HEK293 (cell line): ENCODE measurements around the gene PDRG1.

Experiments
- CTCF ChIA-PET: fragments of 350-600 bp; formaldehyde crosslinking; extraction: SDS; loops from one replicate; lab custom pipeline; 2021; ENCODE audit warnings: antibody characterized with exemption; lab: Yijun Ruan, JAX
- POLR2A ChIA-PET: fragments of 300-600 bp; formaldehyde crosslinking; extraction: SDS; loops from one replicate; lab custom pipeline; 2020; ENCODE audit warnings: antibody characterized with exemption, inconsistent platforms; lab: Yijun Ruan, JAX
- H3K27ac ChIP-seq: fragments of 200-500 bp; sonication (Bioruptor generic); 2 replicates; pipeline ENCODE4 v1.5.1; 2014; ENCODE audit warnings: low read depth, low read length, control low read depth, inconsistent platforms; ENCODE audit errors: extremely low read depth
- H3K36me3 ChIP-seq, 2 experiments: fragments of 200-500 bp in 1 of 2; sonication (Bioruptor generic) in 1 of 2; 1 replicate in 1 of 2; 2 replicates in 1 of 2; pipeline ENCODE4 v1.5.1; 2014 to 2017; ENCODE audit warnings: inconsistent platforms in 2 of 2, low read length in 2 of 2; ENCODE audit not compliant: control insufficient read depth in 2 of 2, insufficient read depth in 1 of 2
- H3K4me1 ChIP-seq: fragments of 200-500 bp; sonication (Bioruptor generic); 2 replicates; pipeline ENCODE4 v1.5.1; 2014; ENCODE audit warnings: mild to moderate bottlenecking, low read length, inconsistent platforms; ENCODE audit not compliant: control insufficient read depth, insufficient read depth
- H3K4me3 ChIP-seq: 2 replicates; pipeline ENCODE4 v1.5.1; 2011; ENCODE audit warnings: low read depth, mild to moderate bottlenecking, control low read depth, low read length, moderate library complexity
- H3K9me3 ChIP-seq: fragments of 200-500 bp; sonication (Bioruptor generic); 2 replicates; pipeline ENCODE4 v1.5.1; 2014; ENCODE audit warnings: low read depth, low read length, inconsistent platforms; ENCODE audit not compliant: control insufficient read depth, insufficient read depth
- EGR2 ChIP-seq: fragments of 450-650 bp; formaldehyde crosslinking; IDR thresholded peaks from 2 replicates; pipeline ENCODE4 v1.5.1; 2016; ENCODE audit warnings: low read depth, missing biosample characterization, missing genetic modification characterization
- GFI1B ChIP-seq: fragments of 450-650 bp; formaldehyde crosslinking; IDR thresholded peaks from 2 replicates; pipeline ENCODE4 v1.5.1; 2016; ENCODE audit warnings: missing biosample characterization, missing genetic modification characterization
- GLI4 ChIP-seq: fragments of 450-650 bp; formaldehyde crosslinking; IDR thresholded peaks from 2 replicates; pipeline ENCODE4 v1.5.1; 2016; ENCODE audit warnings: missing biosample characterization, missing genetic modification characterization
- HOXC10 ChIP-seq: sonication (generic); formaldehyde crosslinking; IDR thresholded peaks from 2 replicates; pipeline ENCODE4 v1.8.1; 2023; ENCODE audit warnings: mild to moderate bottlenecking, missing genetic modification reagents
- PBX3 ChIP-seq: sonication (generic); formaldehyde crosslinking; IDR thresholded peaks from 2 replicates; pipeline ENCODE4 v1.8.1; 2022; ENCODE audit warnings: mild to moderate bottlenecking, moderate library complexity, missing genetic modification reagents
- PRDM10 ChIP-seq: fragments of 450-650 bp; formaldehyde crosslinking; IDR thresholded peaks from 2 replicates; pipeline ENCODE4 v1.5.1; 2016; ENCODE audit warnings: missing biosample characterization, missing genetic modification characterization
- RBAK ChIP-seq: fragments of 450-650 bp; formaldehyde crosslinking; IDR thresholded peaks from 2 replicates; pipeline ENCODE4 v1.5.1; 2016; ENCODE audit warnings: missing biosample characterization, missing genetic modification characterization
- WT1 ChIP-seq: fragments of 450-650 bp; formaldehyde crosslinking; IDR thresholded peaks from 2 replicates; pipeline ENCODE4 v1.5.1; 2016; ENCODE audit warnings: missing biosample characterization, missing genetic modification characterization
- ZBTB11 ChIP-seq: fragments of 450-650 bp; formaldehyde crosslinking; conservative IDR thresholded peaks from 2 replicates; pipeline ENCODE4 v1.5.1; 2016; ENCODE audit warnings: low read depth, missing biosample characterization, missing genetic modification characterization
- ZFHX2 ChIP-seq: fragments of 450-650 bp; formaldehyde crosslinking; conservative IDR thresholded peaks from 2 replicates; pipeline ENCODE4 v1.5.1; 2016; ENCODE audit warnings: missing biosample characterization, missing genetic modification characterization
- ZNF138 ChIP-seq: fragments of 450-650 bp; formaldehyde crosslinking; IDR thresholded peaks from 2 replicates; pipeline ENCODE4 v1.5.1; 2016; ENCODE audit warnings: missing biosample characterization, missing genetic modification characterization, borderline replicate concordance
- ZNF140 ChIP-seq: fragments of 450-650 bp; formaldehyde crosslinking; IDR thresholded peaks from 2 replicates; pipeline ENCODE4 v1.5.1; 2016; ENCODE audit warnings: missing biosample characterization, missing genetic modification characterization
- ZNF184 ChIP-seq: fragments of 450-650 bp; IDR thresholded peaks from 2 replicates; pipeline ENCODE4 v1.5.1; 2018; ENCODE audit warnings: missing biosample characterization, mild to moderate bottlenecking, missing genetic modification characterization
- ZNF2 ChIP-seq: fragments of 450-650 bp; formaldehyde crosslinking; IDR thresholded peaks from 2 replicates; pipeline ENCODE4 v1.5.1; 2016; ENCODE audit warnings: missing biosample characterization, missing genetic modification characterization
- ZNF341 ChIP-seq: fragments of 450-650 bp; formaldehyde crosslinking; IDR thresholded peaks from 2 replicates; pipeline ENCODE4; 2016; ENCODE audit warnings: low read depth, missing biosample characterization, missing genetic modification characterization
- ZNF426 ChIP-seq: fragments of 450-650 bp; formaldehyde crosslinking; IDR thresholded peaks from 2 replicates; pipeline ENCODE4 v1.5.1; 2017; ENCODE audit warnings: missing biosample characterization, missing genetic modification characterization, mild to moderate bottlenecking, inconsistent platforms, moderate library complexity
- ZNF501 ChIP-seq: fragments of 450-650 bp; formaldehyde crosslinking; IDR thresholded peaks from 2 replicates; pipeline ENCODE4 v1.5.1; 2016; ENCODE audit warnings: missing biosample characterization, missing genetic modification characterization
- ZNF513 ChIP-seq: fragments of 450-650 bp; IDR thresholded peaks from 2 replicates; pipeline ENCODE4 v1.5.1; 2018; ENCODE audit warnings: missing biosample characterization, missing genetic modification characterization
- ZNF544 ChIP-seq: fragments of 450-650 bp; formaldehyde crosslinking; IDR thresholded peaks from 2 replicates; pipeline ENCODE4 v1.5.0; 2017; ENCODE audit warnings: missing biosample characterization, missing genetic modification characterization
- ZNF558 ChIP-seq: fragments of 450-650 bp; formaldehyde crosslinking; IDR thresholded peaks from 2 replicates; pipeline ENCODE4 v1.5.1; 2016; ENCODE audit warnings: missing biosample characterization, missing genetic modification characterization

PDRG1 gene

GRCh38 chr20:31925631-31926030 is 26.2 kb downstream of the PDRG1 start:
- POLR2A ChIA-PET, result no interaction called here
- H3K27ac ChIP-seq, result no peak overlapping the region
- TF ChIP-seq PBX3 (CRISPR knock-in tag) (no peak), EGR2 (tag by site-specific recombination) (peak; percentile 46; the same call in 1 of the 2 replicates)
- TF ChIP-seq, all 188 proteins: peak for 1
- no peak overlapping the region for H3K4me3 ChIP-seq
- no peaks in the 10 kb centered on the region for H3K36me3 ChIP-seq
- no peaks in the 10 kb centered on the region for H3K4me1 ChIP-seq
- H3K9me3 ChIP-seq, result no peaks in the 10 kb centered on the region
- CTCF ChIA-PET, result no interaction called here

GRCh38 chr20:31924561-31924960 is 27.3 kb downstream of the PDRG1 start:
- POLR2A ChIA-PET, result interaction anchor here (0.6 kb wide), 1 partner anchor 28 kb away, joined by 10 read pairs; no protein-coding TSS in a partner anchor
- TF ChIP-seq ZNF544 (no peak), ZNF138 (tag by site-specific recombination) (no peak), ZNF140 (no peak), GFI1B (tag by site-specific recombination) (no peak), ZNF501 (tag by site-specific recombination) (no peak), RBAK (tag by site-specific recombination) (no peak), ZNF2 (tag by site-specific recombination) (no peak)
- Histone ChIP-seq H3K9me3 (no peaks in the 10 kb centered on the region), H3K4me1 (no peaks in the 10 kb centered on the region), H3K27ac (no peak overlapping the region), H3K4me3 (no peak overlapping the region), H3K36me3 (no peaks in the 10 kb centered on the region)
- CTCF ChIA-PET, result no interaction called here

- H3K27ac ChIP-seq, result no peak overlapping the region
- no peaks in the 10 kb centered on the region for H3K36me3 ChIP-seq
- CTCF ChIA-PET, result interaction anchor here (0.5 kb wide), 1 partner anchor 168 kb away, joined by 3 read pairs; no protein-coding TSS in a partner anchor
- POLR2A ChIA-PET, result no interaction called here
- no peaks in the 10 kb centered on the region for H3K4me1 ChIP-seq
- no peaks in the 10 kb centered on the region for H3K9me3 ChIP-seq
- H3K4me3 ChIP-seq, result no peak overlapping the region
- TF ChIP-seq ZNF513 (tag by site-specific recombination) (0 out of 2 replicates have a peak, but pooled peaks have one; percentile 25), ZNF558 (tag by site-specific recombination) (no peak), ZNF341 (tag by site-specific recombination) (peak; percentile 32; the same call in 1 of the 2 replicates), ZFHX2 (tag by site-specific recombination) (peak; percentile 82), EGR2 (tag by site-specific recombination) (peak; percentile 52; the same call in 1 of the 2 replicates), ZNF426 (tag by site-specific recombination) (no peak), HOXC10 (CRISPR knock-in tag) (no peak), ZBTB11 (tag by site-specific recombination) (peak; percentile 31; the same call in 1 of the 2 replicates), GLI4 (tag by site-specific recombination) (no peak), WT1 (tag by site-specific recombination) (0 out of 2 replicates have a peak, but pooled peaks have one; percentile 15), PRDM10 (peak; percentile 80), ZNF184 (no peak)
Observed at GRCh38 chr20:31923388-31924331, 28.2 kb downstream of the PDRG1 start.
